Vagina (tissue), 2 donors: Measurements from ENCODE around the gene WBP11. TPM values are rescaled to one million over a fixed set of nuclear protein-coding genes. Genes with fewer than 3 reads are reported as not detected.

ENCODE experiments used
- DNase-seq, 2 donors: peaks; one replicate each; pipeline ENCODE4 v3.0.0-alpha.2; 2017; ENCODE audit errors: extremely low spot score in 2 of 2
- H3K27ac ChIP-seq: fragments of 200-600 bp; sonication (generic); one replicate; pipeline ENCODE4 v1.5.1; 2019
- H3K27me3 ChIP-seq: fragments of 200-600 bp; sonication (generic); one replicate; pipeline ENCODE4 v1.5.1; 2019
- H3K36me3 ChIP-seq, 2 donors: fragments of 200-600 bp; sonication (generic); one replicate each; pipeline ENCODE4 v1.5.1; 2017 to 2019
- H3K4me1 ChIP-seq: fragments of 200-600 bp; sonication (generic); one replicate; pipeline ENCODE4 v1.5.1; 2019
- H3K4me3 ChIP-seq, 2 donors: fragments of 200-600 bp; sonication (generic); 1 replicate in 1 of 2; 2 replicates in 1 of 2; pipeline ENCODE4 v1.5.1; 2016 to 2019
- H3K9me3 ChIP-seq: fragments of 200-600 bp; sonication (generic); one replicate; pipeline ENCODE4 v1.5.1; 2019
- CTCF ChIP-seq, 3 experiments: fragments of 450-650 bp in 2 of 3; fragments of 200-600 bp in 1 of 3; sonication (generic) in 1 of 3; IDR thresholded peaks; one replicate each; pipeline ENCODE4 v1.5.1; 2017 to 2019; ENCODE audit warnings: antibody characterized with exemption in 3 of 3, mild to moderate bottlenecking in 2 of 3, moderate library complexity in 2 of 3
- POLR2A ChIP-seq, 2 donors: fragments of 450-650 bp; IDR thresholded peaks; one replicate each; pipeline ENCODE4 v1.6.1; 2017; ENCODE audit warnings: antibody characterized with exemption in 2 of 2, mild to moderate bottlenecking in 2 of 2, moderate library complexity in 2 of 2
- POLR2AphosphoS5 ChIP-seq, 2 donors: sonication (generic); formaldehyde crosslinking; IDR thresholded peaks; one replicate each; pipeline ENCODE4 v1.9.0; 2017; ENCODE audit warnings: antibody characterized with exemption in 2 of 2, mild to moderate bottlenecking in 2 of 2, low read depth in 1 of 2; ENCODE audit not compliant: insufficient read depth in 1 of 2
- intact Hi-C: fragments of 100-400 bp; cut with DNase I; formaldehyde crosslinking; loops from one replicate; pipeline ENCODE4 v1.15.1; 2023
- total RNA-seq: library from RNA; depleted of rRNA; stranded (reverse); fragments of >200 nt; gene quantifications from one replicate; pipeline ENCODE4 v1.2.3, GENCODE V29; 2016

WBP11 gene
- 12.8 TPM for total RNA-seq

GRCh38 chr12:14803011-14803829, at the start of gene WBP11, which contains the start of gene C12orf60:
TSS of gene WBP11 (minus strand) at chr12:14803478. CDS start at chr12:14801383, 2,095 bp downstream.
TSS of gene C12orf60 (plus strand) at chr12:14803670. CDS start at chr12:14822936, 19,266 bp downstream.
- DNase-seq, result peak in 1 of 2 donors; percentile 97
- Histone ChIP-seq H3K36me3 (peaks cover 0 to 14% of the 10 kb centered on the region in 2 donors), H3K27me3 (no peaks in the 10 kb centered on the region), H3K4me1 (peaks cover 13% of the 10 kb centered on the region), H3K9me3 (no peaks in the 10 kb centered on the region), H3K4me3 (peak within 1 kb of the TSS; percentile 85 to 97), H3K27ac (peak within 1 kb of the TSS; percentile 91)
- TF ChIP-seq POLR2AphosphoS5 (IDR thresholded peaks at IDR 0.05; ENCODE audit: insufficient read depth in 1 of 2, low read depth in 1 of 2), result peak; percentile 80 to 99
- TF ChIP-seq CTCF (IDR thresholded peaks at IDR 0.05), result no peak
- TF ChIP-seq POLR2A (IDR thresholded peaks at IDR 0.05), result peak; percentile 60 to 73
- intact Hi-C loops, result no loop called here

GRCh38 chr12:14852880-14853279, 49.6 kb upstream of the WBP11 start:
- no peaks in the 10 kb centered on the region for H3K36me3 ChIP-seq
- no peaks in the 10 kb centered on the region for H3K9me3 ChIP-seq
- no peak overlapping the region for H3K4me3 ChIP-seq
- DNase-seq, result no peak
- H3K27me3 ChIP-seq, result no peaks in the 10 kb centered on the region
- H3K4me1 ChIP-seq, result peaks cover 28% of the 10 kb centered on the region
- no peak overlapping the region for H3K27ac ChIP-seq
- intact Hi-C loops, result no loop called here
- no peak for TF ChIP-seq POLR2AphosphoS5 (IDR thresholded peaks at IDR 0.05; ENCODE audit: insufficient read depth in 1 of 2, low read depth in 1 of 2)
- no peak for TF ChIP-seq CTCF (IDR thresholded peaks at IDR 0.05)
- no peak for TF ChIP-seq POLR2A (IDR thresholded peaks at IDR 0.05)

GRCh38 chr12:14850929-14851663, 47.8 kb upstream of the WBP11 start:
- Histone ChIP-seq H3K4me1 (peaks cover 41% of the 10 kb centered on the region), H3K36me3 (no peaks in the 10 kb centered on the region), H3K27me3 (no peaks in the 10 kb centered on the region), H3K4me3 (no peak overlapping the region), H3K27ac (peak overlapping the region; percentile 4), H3K9me3 (no peaks in the 10 kb centered on the region)
- DNase-seq, result no peak
- no peak for TF ChIP-seq POLR2A (IDR thresholded peaks at IDR 0.05)
- TF ChIP-seq CTCF (IDR thresholded peaks at IDR 0.05), result no peak
- TF ChIP-seq POLR2AphosphoS5 (IDR thresholded peaks at IDR 0.05; ENCODE audit: insufficient read depth in 1 of 2, low read depth in 1 of 2), result no peak
- intact Hi-C loops, result no loop called here

GRCh38 chr12:14849661-14850060, 46.4 kb upstream of the WBP11 start:
- TF ChIP-seq POLR2AphosphoS5 (IDR thresholded peaks at IDR 0.05; ENCODE audit: insufficient read depth in 1 of 2, low read depth in 1 of 2) (peak in 1 of 2 donors; percentile 87), POLR2A (IDR thresholded peaks at IDR 0.05) (no peak)
- H3K36me3 ChIP-seq, result no peaks in the 10 kb centered on the region
- no peaks in the 10 kb centered on the region for H3K9me3 ChIP-seq
- peak overlapping the region; percentile 4 for H3K27ac ChIP-seq
- no peaks in the 10 kb centered on the region for H3K27me3 ChIP-seq
- DNase-seq, result no peak
- H3K4me3 ChIP-seq, result no peak overlapping the region
- peaks cover 48% of the 10 kb centered on the region for H3K4me1 ChIP-seq
- intact Hi-C loops, result loop anchor here (5.0 kb wide), 3 partner anchors 43 to 373 kb away; partner anchors contain the start of gene RERG

GRCh38 chr12:14846876-14847580, 43.8 kb upstream of the WBP11 start:
- Histone ChIP-seq H3K9me3 (no peaks in the 10 kb centered on the region), H3K4me1 (peaks cover 35% of the 10 kb centered on the region), H3K27me3 (no peaks in the 10 kb centered on the region), H3K36me3 (no peaks in the 10 kb centered on the region), H3K27ac (peak overlapping the region; percentile 31), H3K4me3 (no peak overlapping the region)
- TF ChIP-seq POLR2AphosphoS5 (IDR thresholded peaks at IDR 0.05; ENCODE audit: insufficient read depth in 1 of 2, low read depth in 1 of 2) (peak in 1 of 2 donors; percentile 45), CTCF (IDR thresholded peaks at IDR 0.05) (no peak), POLR2A (IDR thresholded peaks at IDR 0.05) (no peak)
- DNase-seq, result no peak
- intact Hi-C loops, result loop anchor here (5.0 kb wide), 3 partner anchors 45 to 375 kb away; partner anchors contain the start of gene RERG
